Measurements from ENCODE around the gene DPY19L3. TPM values are rescaled to one million over a fixed set of nuclear protein-coding genes. Genes with fewer than 3 reads are reported as not detected.
"Not testable (repeated sequence)": the region's sequence is repeated elsewhere in the genome, so short reads cannot be mapped to it uniquely, and the experiment has no call there.

DPY19L3 gene
- total RNA-seq, 5 donors from 2014 or later (not counting 1 experiment from before 2014, with no cell fraction given): 11.1 to 17.4 (median 15.5) TPM

- WGBS (ENCODE audit: insufficient coverage): 97% methylated on average over 5 of the region's 5 CpGs
- ATAC-seq (replicated peaks in 1 of 4) (no peak), DNase-seq (no peak)
- Mint-ChIP-seq H3K9me3 (no peaks in the 10 kb centered on the region), H3K36me3 (peaks cover 51% of the 10 kb centered on the region), H3K27ac (no peak overlapping the region), H3K27me3 (no peaks in the 10 kb centered on the region), H3K4me3 (no peak overlapping the region), H3K4me1 (no peaks in the 10 kb centered on the region)
- CTCF ChIA-PET: no interaction called here
- Histone ChIP-seq H3K9me3 (no peaks in the 10 kb centered on the region), H3K4me3 (ENCODE audit: control insufficient read depth in 1 of 2, extremely low read depth in 1 of 2, low read length in 1 of 2) (no peak overlapping the region), H3K27ac (ENCODE audit: low read length) (no peak overlapping the region), H3K4me1 (ENCODE audit: control insufficient read depth in 1 of 2, extremely low read depth in 1 of 2, insufficient read depth in 2 of 2, low read length in 2 of 2) (no peaks in the 10 kb centered on the region), H3K36me3 (ENCODE audit: control insufficient read depth in 2 of 2, extremely low read depth in 1 of 2, insufficient read depth in 1 of 2, low read length in 1 of 2) (peaks cover 0 to 9% of the 10 kb centered on the region in 2 donors), H3K27me3 (replicated peaks in 1 of 2; ENCODE audit: control insufficient read depth in 2 of 2, extremely low read depth in 1 of 2, insufficient read depth in 2 of 2, low read length in 1 of 2) (no peaks in the 10 kb centered on the region)
- POLR2A ChIA-PET: no interaction called here
Measured at GRCh38 chr19:32415669-32416068, 10.1 kb downstream of the DPY19L3 start.

DNA sequence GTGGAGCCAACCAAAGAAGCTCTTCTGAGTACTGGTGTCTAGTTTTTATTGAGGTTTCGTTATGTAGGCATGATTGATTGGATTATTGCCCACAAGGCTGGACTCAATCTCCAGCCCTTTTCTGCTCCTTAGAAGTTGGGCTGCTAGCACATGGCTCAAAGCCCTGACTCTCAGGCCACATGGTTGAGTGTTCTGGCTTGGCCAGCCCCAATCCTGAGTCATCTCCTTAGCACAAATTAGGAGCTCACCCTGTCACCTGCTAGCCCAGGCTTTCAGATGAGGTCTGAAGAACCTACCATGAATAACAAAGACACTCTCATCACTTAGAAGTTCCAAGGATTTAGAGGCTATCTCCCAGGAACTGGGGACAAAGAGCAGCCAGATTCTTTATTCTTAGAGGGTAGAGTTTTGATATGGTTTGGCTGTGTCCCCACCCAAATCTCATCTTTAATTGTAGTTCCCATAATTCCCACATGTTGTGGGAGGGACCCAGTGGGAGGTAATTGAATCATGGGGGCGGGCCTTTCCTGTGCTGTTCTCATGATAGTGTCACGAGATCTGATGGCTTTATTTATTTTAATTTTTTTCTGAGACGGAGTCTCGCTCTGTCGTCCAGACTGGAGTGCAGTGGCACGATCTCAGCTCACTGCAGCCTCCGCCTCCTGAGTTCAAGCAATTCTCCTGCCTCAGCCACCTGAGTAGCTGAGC is 11.3 kb downstream of the DPY19L3 start:
- POLR2A ChIA-PET: no interaction called here
- 100% methylated on average over 6 of the region's 8 CpGs for WGBS (ENCODE audit: insufficient coverage)
- CTCF ChIA-PET: interaction anchor here in 1 of 2 donors (1.2 kb wide), 1 partner anchor 11 kb away, joined by 3 read pairs; no protein-coding TSS in a partner anchor

GRCh38 chr19:32418155-32418554 is 12.6 kb downstream of the DPY19L3 start:
- 85% methylated on average over 2 of the region's 3 CpGs for WGBS (ENCODE audit: insufficient coverage)
- Histone ChIP-seq H3K9me3 (no peaks in the 10 kb centered on the region), H3K4me3 (ENCODE audit: control insufficient read depth in 1 of 2, extremely low read depth in 1 of 2, low read length in 1 of 2) (no peak overlapping the region), H3K27ac (ENCODE audit: low read length) (no peak overlapping the region), H3K36me3 (ENCODE audit: control insufficient read depth in 2 of 2, extremely low read depth in 1 of 2, insufficient read depth in 1 of 2, low read length in 1 of 2) (no peaks in the 10 kb centered on the region), H3K27me3 (replicated peaks in 1 of 2; ENCODE audit: control insufficient read depth in 2 of 2, extremely low read depth in 1 of 2, insufficient read depth in 2 of 2, low read length in 1 of 2) (no peaks in the 10 kb centered on the region), H3K4me1 (ENCODE audit: control insufficient read depth in 1 of 2, extremely low read depth in 1 of 2, insufficient read depth in 2 of 2, low read length in 2 of 2) (peaks cover 5 to 8% of the 10 kb centered on the region in 2 experiments)
- DNase-seq (no peak), ATAC-seq (replicated peaks in 1 of 4) (no peak)
- Mint-ChIP-seq H3K36me3 (peaks cover 34% of the 10 kb centered on the region), H3K4me1 (peaks cover 11 to 17% (median 12%) of the 10 kb centered on the region in 3 donors), H3K27me3 (no peaks in the 10 kb centered on the region), H3K9me3 (no peaks in the 10 kb centered on the region), H3K4me3 (no peak overlapping the region), H3K27ac (no peak overlapping the region)
- CTCF ChIA-PET: interaction anchor here in 1 of 2 donors (1.2 kb wide), 1 partner anchor 10 kb away, joined by 3 read pairs; no protein-coding TSS in a partner anchor
- POLR2A ChIA-PET: interaction anchor here in 1 of 2 donors (0.6 kb wide), 1 partner anchor 956 kb away, joined by 4 read pairs; no protein-coding TSS in a partner anchor

More for the DNA sequence above, 11.3 kb downstream of the DPY19L3 start:
- H3K4me3 ChIP-seq (ENCODE audit: control insufficient read depth in 1 of 2, extremely low read depth in 1 of 2, low read length in 1 of 2): no peak overlapping the region
- peaks cover 3 to 5% of the 10 kb centered on the region in 2 experiments for H3K4me1 ChIP-seq (ENCODE audit: control insufficient read depth in 1 of 2, extremely low read depth in 1 of 2, insufficient read depth in 2 of 2, low read length in 2 of 2)
- no peaks in the 10 kb centered on the region for H3K27me3 Mint-ChIP-seq
- DNase-seq (no peak), ATAC-seq (replicated peaks in 1 of 4) (no peak)
- H3K27ac Mint-ChIP-seq: no peak overlapping the region
- H3K36me3 ChIP-seq (ENCODE audit: control insufficient read depth in 2 of 2, extremely low read depth in 1 of 2, insufficient read depth in 1 of 2, low read length in 1 of 2): peaks cover 0 to under 1% of the 10 kb centered on the region in 2 donors
- no peaks in the 10 kb centered on the region for H3K9me3 ChIP-seq
- H3K36me3 Mint-ChIP-seq: peaks cover 44% of the 10 kb centered on the region
- H3K4me1 Mint-ChIP-seq: peaks cover 4 to 7% (median 5%) of the 10 kb centered on the region in 3 donors
- no peaks in the 10 kb centered on the region for H3K9me3 Mint-ChIP-seq
- H3K27me3 ChIP-seq (replicated peaks in 1 of 2; ENCODE audit: control insufficient read depth in 2 of 2, extremely low read depth in 1 of 2, insufficient read depth in 2 of 2, low read length in 1 of 2): no peaks in the 10 kb centered on the region
- no peak overlapping the region for H3K27ac ChIP-seq (ENCODE audit: low read length)
- H3K4me3 Mint-ChIP-seq: no peak overlapping the region

GRCh38 chr19:32421589-32422361 is 16.2 kb downstream of the DPY19L3 start:
- peaks cover 11 to 17% (median 12%) of the 10 kb centered on the region in 3 donors for H3K4me1 Mint-ChIP-seq
- DNase-seq: peak in 2 of 35 experiments; percentile 5 to 17
- peak overlapping the region; percentile 66 to 87 for H3K27ac Mint-ChIP-seq
- WGBS (ENCODE audit: insufficient coverage): 58% methylated on average over 3 of the region's 7 CpGs
- Histone ChIP-seq H3K4me1 (ENCODE audit: control insufficient read depth in 1 of 2, extremely low read depth in 1 of 2, insufficient read depth in 2 of 2, low read length in 2 of 2) (peaks cover 5 to 8% of the 10 kb centered on the region in 2 experiments), H3K36me3 (ENCODE audit: control insufficient read depth in 2 of 2, extremely low read depth in 1 of 2, insufficient read depth in 1 of 2, low read length in 1 of 2) (no peaks in the 10 kb centered on the region), H3K4me3 (ENCODE audit: control insufficient read depth in 1 of 2, extremely low read depth in 1 of 2, low read length in 1 of 2) (no peak overlapping the region), H3K27ac (ENCODE audit: low read length) (peak overlapping the region; percentile 44), H3K9me3 (no peaks in the 10 kb centered on the region), H3K27me3 (replicated peaks in 1 of 2; ENCODE audit: control insufficient read depth in 2 of 2, extremely low read depth in 1 of 2, insufficient read depth in 2 of 2, low read length in 1 of 2) (no peaks in the 10 kb centered on the region)
- ChIA-PET CTCF (no interaction called here), POLR2A (no interaction called here)
- peaks cover 17% of the 10 kb centered on the region for H3K36me3 Mint-ChIP-seq
- no peaks in the 10 kb centered on the region for H3K9me3 Mint-ChIP-seq
- peak in 2 of 4 experiments; percentile 45 to 58 for ATAC-seq (replicated peaks in 1 of 4)
- H3K27me3 Mint-ChIP-seq: no peaks in the 10 kb centered on the region
- H3K4me3 Mint-ChIP-seq: peak overlapping the region in 1 of 3 donors; percentile 19

DNA sequence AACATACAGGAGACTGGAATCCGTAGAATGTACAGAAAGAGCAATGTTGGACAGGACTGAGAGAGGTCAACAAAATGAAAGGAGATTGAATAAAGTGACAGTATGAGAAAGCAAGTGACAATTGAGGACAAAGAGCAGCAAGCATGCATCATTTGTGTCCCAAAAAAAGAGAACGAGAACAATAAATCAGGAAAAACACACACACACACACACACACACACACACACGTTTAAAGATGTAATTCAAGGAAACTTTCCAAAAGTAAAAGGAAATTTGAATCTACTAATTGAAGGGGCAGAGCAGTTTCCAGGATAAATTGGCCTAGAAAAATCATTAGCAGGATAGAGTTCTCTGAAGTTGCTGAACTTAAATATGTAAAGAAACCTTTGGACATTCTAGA is 16.9 kb downstream of the DPY19L3 start:
- Histone ChIP-seq H3K4me3 (ENCODE audit: control insufficient read depth in 1 of 2, extremely low read depth in 1 of 2, low read length in 1 of 2) (no peak overlapping the region), H3K27me3 (replicated peaks in 1 of 2; ENCODE audit: control insufficient read depth in 2 of 2, extremely low read depth in 1 of 2, insufficient read depth in 2 of 2, low read length in 1 of 2) (no peaks in the 10 kb centered on the region), H3K27ac (ENCODE audit: low read length) (peak overlapping the region; percentile 44), H3K36me3 (ENCODE audit: control insufficient read depth in 2 of 2, extremely low read depth in 1 of 2, insufficient read depth in 1 of 2, low read length in 1 of 2) (no peaks in the 10 kb centered on the region), H3K9me3 (no peaks in the 10 kb centered on the region), H3K4me1 (ENCODE audit: control insufficient read depth in 1 of 2, extremely low read depth in 1 of 2, insufficient read depth in 2 of 2, low read length in 2 of 2) (peaks cover 5 to 8% of the 10 kb centered on the region in 2 experiments)
- Mint-ChIP-seq H3K9me3 (no peaks in the 10 kb centered on the region), H3K27ac (peak overlapping the region; percentile 66 to 87), H3K27me3 (no peaks in the 10 kb centered on the region), H3K36me3 (peaks cover 13% of the 10 kb centered on the region), H3K4me3 (peak overlapping the region in 1 of 3 donors; percentile 19), H3K4me1 (peaks cover 11 to 17% (median 12%) of the 10 kb centered on the region in 3 donors)
- POLR2A ChIA-PET: no interaction called here
- DNase-seq (no peak), ATAC-seq (replicated peaks in 1 of 4) (no peak)
- 57% methylated on average over 1 of the region's 3 CpGs for WGBS (ENCODE audit: insufficient coverage)
- CTCF ChIA-PET: no interaction called here

DNA sequence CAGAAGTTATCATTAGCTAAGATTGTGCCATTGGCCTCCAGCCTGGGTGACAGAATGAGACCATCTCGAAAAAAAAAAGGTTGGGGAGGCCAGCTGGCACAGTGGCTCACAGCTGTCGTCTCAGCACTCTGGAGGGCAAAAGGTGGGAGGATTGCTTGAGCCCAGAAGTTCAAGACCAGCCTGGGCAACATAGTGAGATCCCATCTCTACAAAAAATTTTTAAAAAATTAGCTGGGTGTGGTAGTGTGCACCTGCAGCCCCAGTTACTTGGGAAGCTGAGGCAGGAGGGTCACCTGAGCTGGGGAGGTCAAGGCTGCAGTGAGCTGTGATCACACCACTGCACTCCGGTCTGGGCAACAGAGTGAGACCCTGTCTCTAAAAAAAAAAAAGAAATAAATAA is 18.4 kb downstream of the DPY19L3 start:
- H3K27me3 Mint-ChIP-seq; H3K4me3 Mint-ChIP-seq; H3K36me3 ChIP-seq (ENCODE audit: control insufficient read depth in 2 of 2, extremely low read depth in 1 of 2, insufficient read depth in 1 of 2, low read length in 1 of 2); H3K9me3 Mint-ChIP-seq; H3K4me3 ChIP-seq (ENCODE audit: control insufficient read depth in 1 of 2, extremely low read depth in 1 of 2, low read length in 1 of 2); H3K27ac Mint-ChIP-seq; POLR2A ChIA-PET; H3K27me3 ChIP-seq (replicated peaks in 1 of 2; ENCODE audit: control insufficient read depth in 2 of 2, extremely low read depth in 1 of 2, insufficient read depth in 2 of 2, low read length in 1 of 2); H3K9me3 ChIP-seq; H3K27ac ChIP-seq (ENCODE audit: low read length); ATAC-seq (replicated peaks in 1 of 4); H3K4me1 ChIP-seq (ENCODE audit: control insufficient read depth in 1 of 2, extremely low read depth in 1 of 2, insufficient read depth in 2 of 2, low read length in 2 of 2); DNase-seq: not testable (repeated sequence)
- CTCF ChIA-PET: interaction anchor here in 1 of 2 donors (0.6 kb wide), 1 partner anchor 266 kb away, joined by 3 read pairs; no protein-coding TSS in a partner anchor
- Mint-ChIP-seq H3K36me3 (peaks cover 11% of the 10 kb centered on the region), H3K4me1 (peaks cover 11 to 17% (median 12%) of the 10 kb centered on the region in 3 donors)
- 100% methylated on average over 1 of the region's 3 CpGs for WGBS (ENCODE audit: insufficient coverage)
